Measurements from ENCODE around the gene DEK. TPM values are rescaled to one million over a fixed set of nuclear protein-coding genes. Genes with fewer than 3 reads are reported as not detected.
"Not testable (repeated sequence)": the region's sequence is repeated elsewhere in the genome, so short reads cannot be mapped to it uniquely, and the experiment has no call there.

DEK gene
- total RNA-seq, 2 donors from 2014 or later = 72.6 to 130 TPM

GRCh38 chr6:18178960-18179615 is 85.2 kb downstream of the DEK start:
- H3K27ac ChIP-seq = no peak overlapping the region
- no peak for TF ChIP-seq CTCF (IDR thresholded peaks at IDR 0.05)
- ATAC-seq (ENCODE audit: insufficient number of reproducible peaks, low FRiP score, low read depth) = no peak

GRCh38 chr6:18177286-18177965 is 86.9 kb downstream of the DEK start:
- no peaks in the 10 kb centered on the region for H3K36me3 ChIP-seq
- no peaks in the 10 kb centered on the region for H3K4me1 ChIP-seq (ENCODE audit: control insufficient read depth in 1 of 2, low read depth in 2 of 2)
- H3K27me3 ChIP-seq (replicated peaks; ENCODE audit: insufficient read depth) = no peaks in the 10 kb centered on the region
- DNase-seq (ENCODE audit: low spot score) (no peak), ATAC-seq (ENCODE audit: insufficient number of reproducible peaks, low FRiP score, low read depth) (no peak)
- no peaks in the 10 kb centered on the region for H3K9me3 ChIP-seq
- no peak overlapping the region for H3K4me3 ChIP-seq
- no peak for TF ChIP-seq CTCF (IDR thresholded peaks at IDR 0.05)
- H3K27ac ChIP-seq = no peak overlapping the region

More at GRCh38 chr6:18178960-18179615, 85.2 kb downstream of the DEK start:
- H3K36me3 ChIP-seq = no peaks in the 10 kb centered on the region
- H3K9me3 ChIP-seq = no peaks in the 10 kb centered on the region
- H3K4me1 ChIP-seq (ENCODE audit: control insufficient read depth in 1 of 2, low read depth in 2 of 2) = no peaks in the 10 kb centered on the region
- DNase-seq (ENCODE audit: low spot score) = no peak
- no peaks in the 10 kb centered on the region for H3K27me3 ChIP-seq (replicated peaks; ENCODE audit: insufficient read depth)
- no peak overlapping the region for H3K4me3 ChIP-seq

- DNase-seq (ENCODE audit: low spot score); ATAC-seq (ENCODE audit: insufficient number of reproducible peaks, low FRiP score, low read depth); H3K36me3 ChIP-seq; H3K27me3 ChIP-seq (replicated peaks; ENCODE audit: insufficient read depth); H3K4me1 ChIP-seq (ENCODE audit: control insufficient read depth in 1 of 2, low read depth in 2 of 2); H3K9me3 ChIP-seq; H3K27ac ChIP-seq; H3K4me3 ChIP-seq: not testable (repeated sequence)
Measured at GRCh38 chr6:18176198-18176597, 88.1 kb downstream of the DEK start.

Other genes with a start within 250 kb of the DEK start
- gene NHLRC1, start 141.9 kb downstream of the DEK start, total RNA-seq = 1 to 10 TPM in 1 of 2 donors, under 1 TPM in 1; 0.85 to 1.2 TPM
- gene TPMT, start 109.5 kb downstream of the DEK start, total RNA-seq = 1 to 10 TPM; 5.0 to 5.5 TPM
- gene KDM1B, start 109.1 kb downstream of the DEK start, total RNA-seq = 10 to 100 TPM; 10.3 TPM
- gene RNF144B, start 122.8 kb upstream of the DEK start, total RNA-seq = 10 to 100 TPM; 15.8 to 24.3 TPM

Measured in thoracic aorta (tissue), 2 donors.